Panc1 (cell line): ENCODE data around the gene ITSN2. TPM values are rescaled to one million over a fixed set of nuclear protein-coding genes. Genes with fewer than 3 reads are reported as not detected.

ENCODE experiments used
- ATAC-seq: fragments of 200-7000 bp; cut with Tn5 transposase; 2 replicates; pipeline ENCODE4 v1.9.1; 2020; ENCODE audit warnings: mild to moderate bottlenecking, moderate library complexity
- BruUV-seq: library from RNA; stranded (reverse); fragments of 400-500 nt; replicated peaks from 2 replicates; lab custom pipeline; 2021; lab: Mats Ljungman, UMichigan
- CTCF ChIA-PET: fragments of 300-600 bp; sonication (Branson Sonifier 250); formaldehyde crosslinking; loops from one replicate; lab custom pipeline; 2022; ENCODE audit warnings: antibody characterized with exemption; lab: Charles Lee
- POLR2A ChIA-PET: fragments of 300-600 bp; sonication (Branson Sonifier 250); formaldehyde crosslinking; loops from one replicate; lab custom pipeline; 2022; ENCODE audit warnings: antibody characterized with exemption; lab: Charles Lee
- DNase-seq: peaks from one replicate; pipeline ENCODE4 v3.0.0-alpha.2; 2010; ENCODE audit warnings: low read depth, low spot score
- H3K27ac ChIP-seq: 2 replicates; pipeline ENCODE4 v1.5.1; 2011; ENCODE audit warnings: mild to moderate bottlenecking, low read length, inconsistent platforms
- H3K27me3 ChIP-seq: fragments of 200-500 bp; sonication (Bioruptor generic); 2 replicates; pipeline ENCODE4 v1.6.0; 2014; ENCODE audit warnings: low read length, inconsistent platforms; ENCODE audit not compliant: control insufficient read depth, insufficient read depth
- H3K36me3 ChIP-seq: fragments of 200-500 bp; sonication (Bioruptor generic); 2 replicates; pipeline ENCODE4 v1.5.1; 2014; ENCODE audit warnings: inconsistent platforms, mild to moderate bottlenecking, low read length, moderate library complexity; ENCODE audit not compliant: control insufficient read depth, insufficient read depth
- H3K4me1 ChIP-seq: 2 replicates; pipeline ENCODE4 v1.5.1; 2011; ENCODE audit warnings: inconsistent platforms, mild to moderate bottlenecking, low read length, moderate library complexity; ENCODE audit not compliant: control insufficient read depth, insufficient read depth
- H3K4me3 ChIP-seq, 2 experiments: 2 replicates each; pipeline ENCODE4 v1.5.1; 2011 to 2012; ENCODE audit warnings: low read depth in 2 of 2, low read length in 2 of 2, mild to moderate bottlenecking in 2 of 2, inconsistent platforms in 1 of 2, moderate library complexity in 1 of 2
- H3K9me3 ChIP-seq: fragments of 200-500 bp; sonication (Bioruptor generic); 2 replicates; pipeline ENCODE4 v1.5.1; 2014; ENCODE audit warnings: low read depth, mild to moderate bottlenecking, inconsistent platforms, low read length, moderate library complexity; ENCODE audit not compliant: control insufficient read depth, insufficient read depth
- POLR2AphosphoS5 ChIP-seq: IDR thresholded peaks from 2 replicates; pipeline ENCODE4 v1.6.1; 2012; ENCODE audit warnings: mild to moderate bottlenecking, low read depth, low read length, moderate library complexity
- SIN3A ChIP-seq: IDR thresholded peaks from 2 replicates; pipeline ENCODE4 v1.6.1; 2012; ENCODE audit warnings: low read depth, mild to moderate bottlenecking, low read length, moderate library complexity, borderline replicate concordance; ENCODE audit not compliant: insufficient read depth
- TCF7L2 ChIP-seq: IDR thresholded peaks from 2 replicates; pipeline ENCODE4 v1.6.1; 2011; ENCODE audit warnings: mild to moderate bottlenecking, low read depth, low read length, inconsistent platforms
- in situ Hi-C: cut with HindIII; loops from 2 replicates; pipeline ENCODE4 v1.10.0; 2016; ENCODE audit warnings: low sequenced_read_pairs, low pct_unique_long_range_greater_than_20kb
- intact Hi-C: fragments of 100-400 bp; cut with micrococcal nuclease; formaldehyde crosslinking; loops from one replicate; pipeline ENCODE4 v1.10.0; 2022; ENCODE audit not compliant: unreplicated experiment
- total RNA-seq: library from RNA; stranded (reverse); gene quantifications from one replicate; pipeline ENCODE4 v1.2.1, GENCODE V29; 2021; ENCODE audit not compliant: unreplicated experiment
- TF ChIP-seq, protein P1 (sequence below): fragments of 450-650 bp; IDR thresholded peaks from 2 replicates; pipeline ENCODE4 v1.5.1; 2017; ENCODE audit warnings: mild to moderate bottlenecking
- TF ChIP-seq, protein P2 (sequence below), 2 experiments: IDR thresholded peaks; 2 replicates each; pipeline ENCODE4 v1.6.1; 2011 to 2012; ENCODE audit warnings: low read depth in 2 of 2, control low read depth in 1 of 2, low read length in 1 of 2, mild to moderate bottlenecking in 1 of 2, moderate library complexity in 1 of 2; ENCODE audit not compliant: insufficient read depth in 1 of 2

Gene ITSN2
- total RNA-seq, 1 experiment from 2014 or later = 57.7 TPM

DNA sequence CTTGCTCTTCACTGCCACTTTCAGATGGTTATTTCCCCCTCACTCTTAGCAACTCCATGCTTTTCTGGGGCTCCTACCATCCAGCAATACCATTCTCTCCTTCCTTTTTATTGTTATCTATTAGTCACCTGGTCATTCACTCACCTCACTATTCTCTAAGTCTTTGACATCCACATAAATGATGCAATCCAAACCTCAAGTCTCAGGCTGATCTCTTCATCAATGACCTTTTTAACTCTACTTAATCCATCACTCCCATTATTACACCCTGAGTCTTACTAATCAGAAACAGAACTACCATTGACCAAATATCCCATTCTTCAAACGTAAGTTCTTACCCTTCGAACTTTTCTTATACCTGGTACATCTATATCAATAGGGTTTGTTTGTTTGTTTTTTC lies 79.7 kb downstream of the ITSN2 start:
- Histone ChIP-seq H3K4me1 (no peaks in the 10 kb centered on the region), H3K27ac (no peak overlapping the region), H3K36me3 (peaks cover 2% of the 10 kb centered on the region; the same call in 1 of the 2 replicates), H3K4me3 (no peak overlapping the region), H3K9me3 (no peaks in the 10 kb centered on the region), H3K27me3 (no peaks in the 10 kb centered on the region)
- ATAC-seq (no peak), DNase-seq (no peak)
- TF ChIP-seq SIN3A = no peak
- no peak for TF ChIP-seq POLR2AphosphoS5
- TF ChIP-seq, protein P1, sequence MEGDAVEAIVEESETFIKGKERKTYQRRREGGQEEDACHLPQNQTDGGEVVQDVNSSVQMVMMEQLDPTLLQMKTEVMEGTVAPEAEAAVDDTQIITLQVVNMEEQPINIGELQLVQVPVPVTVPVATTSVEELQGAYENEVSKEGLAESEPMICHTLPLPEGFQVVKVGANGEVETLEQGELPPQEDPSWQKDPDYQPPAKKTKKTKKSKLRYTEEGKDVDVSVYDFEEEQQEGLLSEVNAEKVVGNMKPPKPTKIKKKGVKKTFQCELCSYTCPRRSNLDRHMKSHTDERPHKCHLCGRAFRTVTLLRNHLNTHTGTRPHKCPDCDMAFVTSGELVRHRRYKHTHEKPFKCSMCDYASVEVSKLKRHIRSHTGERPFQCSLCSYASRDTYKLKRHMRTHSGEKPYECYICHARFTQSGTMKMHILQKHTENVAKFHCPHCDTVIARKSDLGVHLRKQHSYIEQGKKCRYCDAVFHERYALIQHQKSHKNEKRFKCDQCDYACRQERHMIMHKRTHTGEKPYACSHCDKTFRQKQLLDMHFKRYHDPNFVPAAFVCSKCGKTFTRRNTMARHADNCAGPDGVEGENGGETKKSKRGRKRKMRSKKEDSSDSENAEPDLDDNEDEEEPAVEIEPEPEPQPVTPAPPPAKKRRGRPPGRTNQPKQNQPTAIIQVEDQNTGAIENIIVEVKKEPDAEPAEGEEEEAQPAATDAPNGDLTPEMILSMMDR = no peak
- TF ChIP-seq, protein P2, sequence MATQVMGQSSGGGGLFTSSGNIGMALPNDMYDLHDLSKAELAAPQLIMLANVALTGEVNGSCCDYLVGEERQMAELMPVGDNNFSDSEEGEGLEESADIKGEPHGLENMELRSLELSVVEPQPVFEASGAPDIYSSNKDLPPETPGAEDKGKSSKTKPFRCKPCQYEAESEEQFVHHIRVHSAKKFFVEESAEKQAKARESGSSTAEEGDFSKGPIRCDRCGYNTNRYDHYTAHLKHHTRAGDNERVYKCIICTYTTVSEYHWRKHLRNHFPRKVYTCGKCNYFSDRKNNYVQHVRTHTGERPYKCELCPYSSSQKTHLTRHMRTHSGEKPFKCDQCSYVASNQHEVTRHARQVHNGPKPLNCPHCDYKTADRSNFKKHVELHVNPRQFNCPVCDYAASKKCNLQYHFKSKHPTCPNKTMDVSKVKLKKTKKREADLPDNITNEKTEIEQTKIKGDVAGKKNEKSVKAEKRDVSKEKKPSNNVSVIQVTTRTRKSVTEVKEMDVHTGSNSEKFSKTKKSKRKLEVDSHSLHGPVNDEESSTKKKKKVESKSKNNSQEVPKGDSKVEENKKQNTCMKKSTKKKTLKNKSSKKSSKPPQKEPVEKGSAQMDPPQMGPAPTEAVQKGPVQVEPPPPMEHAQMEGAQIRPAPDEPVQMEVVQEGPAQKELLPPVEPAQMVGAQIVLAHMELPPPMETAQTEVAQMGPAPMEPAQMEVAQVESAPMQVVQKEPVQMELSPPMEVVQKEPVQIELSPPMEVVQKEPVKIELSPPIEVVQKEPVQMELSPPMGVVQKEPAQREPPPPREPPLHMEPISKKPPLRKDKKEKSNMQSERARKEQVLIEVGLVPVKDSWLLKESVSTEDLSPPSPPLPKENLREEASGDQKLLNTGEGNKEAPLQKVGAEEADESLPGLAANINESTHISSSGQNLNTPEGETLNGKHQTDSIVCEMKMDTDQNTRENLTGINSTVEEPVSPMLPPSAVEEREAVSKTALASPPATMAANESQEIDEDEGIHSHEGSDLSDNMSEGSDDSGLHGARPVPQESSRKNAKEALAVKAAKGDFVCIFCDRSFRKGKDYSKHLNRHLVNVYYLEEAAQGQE (IDR thresholded peaks at IDR 0.05; ENCODE audit: insufficient read depth in 1 of 2, low read depth in 2 of 2, low read length in 1 of 2) = no peak
- no peak for TF ChIP-seq TCF7L2
- CTCF ChIA-PET = no interaction called here
- in situ Hi-C loops = no loop called here
- no TSS peak for BruUV-seq
- intact Hi-C loops = no loop called here
- POLR2A ChIA-PET = no interaction called here

DNA sequence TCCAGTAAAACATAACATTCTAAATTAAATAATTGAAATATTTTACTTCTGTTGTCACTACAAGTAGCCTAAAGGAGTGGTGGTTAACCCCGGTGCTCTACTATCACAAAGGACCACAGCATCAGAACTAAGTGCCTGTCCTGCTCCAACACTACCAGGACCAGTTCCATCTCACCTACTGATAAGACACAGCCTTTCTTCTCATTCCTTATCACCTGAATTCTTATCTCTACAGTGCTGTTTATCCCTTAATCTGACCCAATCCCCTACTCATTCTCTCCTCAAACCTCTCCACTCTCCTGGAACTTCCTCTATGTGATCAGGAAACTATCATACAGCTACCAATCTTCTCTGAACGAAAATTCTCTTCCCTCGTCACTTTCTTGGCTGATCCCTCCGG lies 80.2 kb downstream of the ITSN2 start:
- BruUV-seq = no TSS peak
- ChIA-PET CTCF (no interaction called here), POLR2A (no interaction called here)
- Histone ChIP-seq H3K4me1 (no peaks in the 10 kb centered on the region), H3K4me3 (no peak overlapping the region), H3K36me3 (peaks cover 6% of the 10 kb centered on the region), H3K9me3 (no peaks in the 10 kb centered on the region), H3K27ac (no peak overlapping the region), H3K27me3 (no peaks in the 10 kb centered on the region)
- no peak for DNase-seq
- ATAC-seq = no peak
- TF ChIP-seq TCF7L2 (no peak), POLR2AphosphoS5 (no peak), SIN3A (no peak)
- TF ChIP-seq, protein P1 = no peak
- TF ChIP-seq, protein P2 (IDR thresholded peaks at IDR 0.05; ENCODE audit: insufficient read depth in 1 of 2, low read depth in 2 of 2, low read length in 1 of 2) = no peak
- in situ Hi-C loops = no loop called here
- intact Hi-C loops = no loop called here
